ENCODE data around the gene CAND2. TPM values are rescaled to one million over a fixed set of nuclear protein-coding genes. Genes with fewer than 3 reads are reported as not detected.
A peak's percentile ranks its signal among the peaks of the same experiment; 100 is the strongest.
"Not testable (repeated sequence)": the region's sequence is repeated elsewhere in the genome, so short reads cannot be mapped to it uniquely, and the experiment has no call there.

CAND2 gene
- total RNA-seq, 1 experiment from 2014 or later: 0.48 TPM

DNA sequence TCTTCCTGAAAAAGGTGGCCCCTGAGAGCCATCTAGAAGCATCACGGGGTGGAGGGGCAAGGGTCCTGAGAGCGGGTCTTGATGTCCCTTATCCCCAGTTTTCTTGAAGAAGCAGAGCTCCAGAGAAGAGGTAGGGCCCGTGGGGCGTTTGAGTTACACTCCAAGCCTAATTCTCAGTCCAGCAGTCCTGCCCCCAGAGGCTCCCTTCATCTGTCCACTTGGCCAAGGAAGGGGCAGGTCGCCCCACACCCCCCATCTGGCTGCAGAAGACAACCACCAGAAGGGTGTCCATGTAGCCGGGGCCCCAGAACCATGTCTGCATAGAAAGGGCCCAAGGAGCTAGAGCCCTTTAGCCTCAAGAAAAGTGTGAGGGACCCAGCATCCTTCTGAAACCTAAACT is 70.4 kb downstream of the CAND2 start:
- in situ Hi-C loops (cut with HindIII; ENCODE audit: low pct_unique_long_range_greater_than_20kb, low sequenced_read_pairs): no loop called here
- no peak for DNase-seq (ENCODE audit: low read depth, low spot score)

DNA sequence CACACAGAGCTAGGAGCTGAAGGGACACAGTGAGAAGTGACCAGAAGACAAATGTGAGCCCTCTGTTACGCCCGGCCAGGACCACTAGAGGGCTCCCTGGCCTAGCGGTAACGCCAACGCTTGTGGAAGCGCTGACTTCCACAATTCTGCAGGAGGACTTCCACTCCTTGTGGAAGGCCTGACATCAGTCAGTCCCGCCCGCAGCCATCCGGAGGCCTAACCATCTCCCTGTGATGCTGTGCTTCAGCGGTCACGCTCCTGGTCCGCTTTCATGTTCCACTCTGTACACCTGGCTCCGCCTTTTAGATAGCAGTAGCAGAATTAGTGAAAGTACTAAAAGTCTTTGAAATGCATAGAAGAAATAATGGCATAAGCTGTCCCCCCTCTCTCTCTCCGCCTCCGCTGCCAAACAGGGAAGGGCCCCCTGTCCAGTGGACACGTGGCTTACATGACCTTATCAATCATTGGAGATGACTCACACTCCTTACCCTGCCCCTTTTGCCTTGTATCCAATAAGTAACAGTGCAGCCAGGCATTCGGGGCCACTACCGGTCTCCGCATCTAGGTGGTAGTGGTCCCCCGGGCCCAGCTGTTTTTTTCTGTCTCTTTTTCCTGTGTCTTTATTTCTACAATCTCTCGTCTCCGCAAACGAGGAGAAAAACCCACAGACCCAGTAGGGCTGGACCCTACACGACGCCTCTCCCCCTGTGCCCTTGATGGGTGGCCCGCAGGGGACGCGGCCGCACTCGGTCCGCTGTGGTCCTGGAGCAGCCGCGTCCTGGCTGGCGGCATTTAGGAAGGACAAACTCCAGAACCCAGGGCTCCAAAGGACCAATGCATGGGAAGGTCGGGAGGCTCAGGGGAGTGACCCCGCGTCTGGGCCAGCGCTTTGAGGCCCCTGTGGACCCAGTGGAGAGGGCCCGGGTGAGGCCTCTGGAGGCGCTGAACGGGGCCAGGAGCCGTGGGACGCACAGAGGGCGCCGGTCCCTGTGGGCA is 71.9 kb downstream of the CAND2 start:
- DNase-seq (ENCODE audit: low read depth, low spot score): peak; percentile 91
- in situ Hi-C loops (cut with HindIII; ENCODE audit: low pct_unique_long_range_greater_than_20kb, low sequenced_read_pairs): no loop called here

DNA sequence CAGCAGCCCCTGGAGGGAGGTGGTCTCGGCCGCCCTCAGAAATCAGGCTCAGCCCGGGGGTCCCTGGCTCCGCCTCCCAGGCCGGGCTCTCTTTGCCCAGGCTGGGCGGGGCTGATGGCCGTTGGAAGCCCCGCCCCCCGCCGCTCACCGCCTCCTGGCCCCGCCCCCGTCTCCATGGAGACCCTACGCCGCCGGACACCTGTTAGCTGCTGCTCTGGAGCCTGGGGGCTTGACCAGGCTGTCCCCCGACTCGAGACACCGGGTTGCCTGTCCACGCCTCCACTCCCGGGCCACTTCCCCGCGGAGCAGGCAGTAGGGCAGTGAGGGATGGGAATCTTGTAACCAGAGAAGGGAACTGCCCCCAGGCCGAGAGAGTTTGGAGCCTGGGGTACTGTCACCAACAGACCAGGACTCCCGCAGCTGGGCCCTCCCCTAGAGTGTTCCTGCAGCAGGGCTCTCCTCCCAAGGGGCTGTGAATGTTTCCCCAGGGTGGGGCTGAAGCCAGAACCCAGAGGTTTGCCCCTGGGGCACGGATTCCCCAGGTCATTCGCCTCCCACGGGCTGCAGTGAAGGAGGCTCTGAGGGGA is 72.6 kb downstream of the CAND2 start:
- no peak for DNase-seq (ENCODE audit: low read depth, low spot score)

DNA sequence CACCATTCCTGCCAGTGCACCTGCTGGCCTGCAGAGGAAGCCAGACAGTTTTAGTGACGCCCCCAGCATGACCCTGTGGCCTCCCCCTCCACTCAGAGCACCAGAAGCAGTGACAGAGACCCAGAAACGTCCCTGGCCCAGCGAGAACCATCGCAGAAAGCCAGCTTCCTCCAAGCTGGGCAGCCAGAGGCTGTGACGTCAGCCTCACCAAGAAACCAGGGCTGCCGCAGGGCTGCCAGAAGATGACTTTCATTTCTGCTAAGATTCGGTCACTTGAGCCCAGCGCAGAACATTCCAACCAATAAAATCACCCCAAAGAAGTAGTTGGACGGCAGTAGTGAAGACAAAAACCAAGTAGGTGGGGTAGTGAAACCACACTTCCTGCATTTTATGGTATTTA is 74.5 kb downstream of the CAND2 start:
- in situ Hi-C loops (cut with HindIII; ENCODE audit: low pct_unique_long_range_greater_than_20kb, low sequenced_read_pairs): no loop called here
- DNase-seq (ENCODE audit: low read depth, low spot score): no peak

More for the DNA sequence above, 72.6 kb downstream of the CAND2 start:
- in situ Hi-C loops (cut with HindIII; ENCODE audit: low pct_unique_long_range_greater_than_20kb, low sequenced_read_pairs): no loop called here

DNA sequence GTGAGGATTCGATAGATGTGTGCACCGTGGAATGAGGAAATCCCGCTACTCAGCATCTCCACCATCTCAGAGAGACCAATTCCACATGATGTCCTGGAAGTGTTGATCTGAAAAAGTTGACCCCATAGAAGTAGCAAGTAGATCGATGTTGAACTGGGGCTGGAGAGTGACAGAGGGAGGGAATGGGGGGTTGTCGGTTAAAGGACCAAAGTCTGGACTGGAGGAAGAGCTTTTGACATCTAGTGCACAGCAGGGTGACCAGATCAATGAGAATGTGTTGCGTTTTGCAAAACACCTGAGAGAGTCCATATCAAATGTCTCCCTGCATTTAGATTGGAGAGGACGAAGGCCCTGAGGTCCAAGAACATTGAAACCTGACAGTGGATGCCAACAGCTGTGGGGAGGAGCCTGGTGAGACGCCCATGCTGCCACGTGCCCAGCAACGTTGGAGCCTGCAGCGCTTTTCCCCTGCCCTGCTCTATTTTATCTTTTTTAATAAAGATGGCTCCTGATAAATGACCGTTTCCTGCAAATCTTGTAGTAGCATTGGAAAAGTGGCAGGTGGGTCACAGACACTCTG is 75.0 kb downstream of the CAND2 start:
- no peak for DNase-seq (ENCODE audit: low read depth, low spot score)
- in situ Hi-C loops (cut with HindIII; ENCODE audit: low pct_unique_long_range_greater_than_20kb, low sequenced_read_pairs): no loop called here

DNA sequence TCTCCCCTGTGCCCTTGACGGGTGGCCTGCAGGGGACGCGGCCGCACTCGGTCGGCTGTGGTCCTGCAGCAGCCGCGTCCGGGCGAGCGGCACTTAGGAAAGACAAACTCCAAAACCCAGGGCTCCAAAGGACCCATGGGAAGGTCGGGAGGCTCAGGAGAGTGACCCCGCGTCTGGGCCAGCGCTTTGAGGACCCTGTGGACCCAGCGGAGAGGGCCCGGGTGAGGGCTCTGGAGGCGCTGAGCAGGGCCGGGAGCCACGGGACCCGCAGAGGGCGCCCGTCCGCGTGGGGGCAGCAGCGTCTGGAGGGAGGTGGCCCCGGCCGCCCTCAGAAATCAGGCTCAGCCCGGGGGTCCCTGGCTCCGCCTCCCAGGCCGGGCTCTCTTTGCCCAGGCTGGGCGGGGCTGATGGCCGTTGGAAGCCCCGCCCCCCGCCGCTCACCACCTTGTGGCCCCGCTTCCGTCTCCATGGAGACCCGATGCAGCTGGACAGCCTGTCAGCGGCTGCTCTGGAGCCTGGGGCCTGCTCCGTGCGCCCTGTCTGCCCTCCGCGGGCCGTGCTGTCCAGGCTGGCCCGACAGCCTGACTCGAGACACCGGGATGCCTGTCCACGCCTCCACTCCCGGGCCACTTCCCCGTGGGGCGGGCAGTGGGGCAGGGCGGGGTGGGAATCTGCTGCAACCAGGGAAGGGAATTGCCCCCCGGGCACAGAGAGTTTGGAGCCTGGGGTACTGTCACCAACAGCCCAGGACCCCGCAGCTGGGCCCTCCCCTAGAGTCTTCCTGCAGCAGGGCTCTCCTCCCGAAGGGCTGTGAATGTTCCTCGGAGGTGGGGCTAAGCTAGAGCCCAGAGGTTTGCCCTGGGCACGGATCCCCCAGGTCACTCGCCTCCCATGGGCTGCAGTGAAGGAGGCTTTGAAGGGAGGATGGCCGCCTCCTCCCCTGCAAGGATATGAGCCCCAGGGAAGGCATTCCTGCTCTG is 79.7 kb downstream of the CAND2 start:
- in situ Hi-C loops (cut with HindIII; ENCODE audit: low pct_unique_long_range_greater_than_20kb, low sequenced_read_pairs): loop anchor here (25.0 kb wide), 1 partner anchor 111 kb away; no protein-coding TSS in a partner anchor
- DNase-seq (ENCODE audit: low read depth, low spot score): no peak

DNA sequence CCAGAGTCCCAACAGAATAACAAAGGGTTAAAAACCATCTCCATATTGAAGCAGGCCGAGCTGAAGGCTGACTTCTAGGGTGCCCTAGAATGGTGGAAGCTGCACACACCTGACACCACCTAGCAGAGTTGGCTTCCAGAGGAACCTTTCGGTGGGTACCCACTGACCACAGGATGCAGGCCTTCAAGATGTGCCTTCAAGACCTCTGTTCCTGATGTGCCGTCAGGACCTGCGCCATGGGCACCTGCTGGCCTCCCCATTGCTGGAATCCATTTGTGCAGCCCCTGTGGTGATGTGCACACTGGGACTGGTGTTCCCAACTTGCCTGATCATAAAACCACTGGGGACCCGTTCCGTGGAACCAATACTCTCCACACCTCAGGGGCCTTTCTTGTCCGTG is 80.6 kb downstream of the CAND2 start:
- no peak for DNase-seq (ENCODE audit: low read depth, low spot score)
- in situ Hi-C loops (cut with HindIII; ENCODE audit: low pct_unique_long_range_greater_than_20kb, low sequenced_read_pairs): loop anchor here (25.0 kb wide), 1 partner anchor 110 kb away; no protein-coding TSS in a partner anchor

DNA sequence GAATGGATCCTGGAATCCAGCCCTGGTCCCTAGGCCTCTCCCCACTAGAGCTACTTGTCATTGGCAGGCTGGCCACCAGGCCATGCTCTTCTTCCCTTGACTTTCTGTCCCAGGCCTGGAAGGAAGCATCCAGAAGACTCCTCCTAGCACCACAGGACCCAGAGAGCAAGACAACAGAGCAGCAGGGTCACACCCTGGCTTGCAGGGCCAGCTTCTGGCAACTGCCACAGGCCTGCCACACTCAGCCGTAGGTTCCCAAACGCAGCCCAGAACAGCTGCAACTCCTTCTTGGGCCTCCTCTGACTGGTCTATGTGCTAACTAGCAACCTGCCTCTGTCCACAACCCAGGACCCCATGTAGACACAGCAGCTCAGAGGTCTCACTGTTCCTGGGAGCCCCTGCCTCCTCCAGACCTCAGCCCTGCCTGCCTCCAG is 81.7 kb downstream of the CAND2 start:
- no peak for DNase-seq (ENCODE audit: low read depth, low spot score)
- in situ Hi-C loops (cut with HindIII; ENCODE audit: low pct_unique_long_range_greater_than_20kb, low sequenced_read_pairs): loop anchor here (25.0 kb wide), 1 partner anchor 109 kb away; no protein-coding TSS in a partner anchor

DNA sequence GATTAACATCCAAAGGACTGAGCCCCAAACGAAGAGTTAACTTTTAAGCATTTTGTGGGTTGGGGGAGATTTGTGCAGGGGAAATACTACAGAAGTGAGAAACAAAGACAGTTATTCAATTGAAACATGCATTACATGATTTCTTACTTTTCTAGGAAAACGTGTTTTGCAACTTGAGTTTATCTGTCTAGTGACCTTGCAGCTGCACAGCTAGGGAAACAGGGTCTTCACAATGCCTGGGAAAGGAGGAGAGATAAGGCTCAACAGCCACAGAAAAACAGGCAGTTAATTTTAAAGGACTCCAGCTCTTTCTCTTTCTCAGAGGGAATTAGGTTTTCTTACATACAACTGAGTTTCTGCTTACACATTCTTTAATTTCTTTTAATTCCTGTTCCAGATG is 82.3 kb downstream of the CAND2 start:
- in situ Hi-C loops (cut with HindIII; ENCODE audit: low pct_unique_long_range_greater_than_20kb, low sequenced_read_pairs): loop anchor here (25.0 kb wide), 1 partner anchor 109 kb away; no protein-coding TSS in a partner anchor
- DNase-seq (ENCODE audit: low read depth, low spot score): not testable (repeated sequence)

DNA sequence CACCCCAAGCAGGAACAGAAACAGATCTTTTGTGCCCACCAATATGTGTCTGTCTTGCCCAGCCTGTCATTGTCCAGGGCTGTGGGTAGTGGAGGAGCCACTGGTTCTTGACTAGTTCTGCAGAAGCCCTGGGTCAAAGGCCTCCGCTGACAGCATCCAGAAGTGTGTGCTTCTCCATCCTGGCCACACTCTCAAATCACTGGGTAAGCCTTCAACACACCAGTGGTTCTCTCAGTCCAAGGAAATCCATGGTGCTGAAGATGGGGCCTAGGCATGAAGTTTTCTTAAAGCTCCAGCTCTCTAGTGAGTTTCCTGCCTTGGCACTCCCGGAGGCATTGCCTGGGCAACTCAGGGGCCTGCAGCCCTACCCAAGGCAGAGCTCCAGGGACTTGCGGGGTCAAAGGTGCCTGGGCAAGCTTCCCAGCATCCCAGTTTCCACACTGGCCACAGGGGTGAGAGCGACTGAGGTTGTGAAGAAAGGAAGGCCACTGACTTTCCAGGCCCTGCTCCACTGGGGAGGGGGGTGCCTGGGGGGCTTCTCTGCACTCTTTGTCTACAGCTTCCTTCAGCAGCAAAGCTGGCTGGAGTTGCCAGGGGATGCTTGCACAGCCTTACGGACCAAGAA is 82.8 kb downstream of the CAND2 start:
- in situ Hi-C loops (cut with HindIII; ENCODE audit: low pct_unique_long_range_greater_than_20kb, low sequenced_read_pairs): loop anchor here (25.0 kb wide), 1 partner anchor 108 kb away; no protein-coding TSS in a partner anchor
- no peak for DNase-seq (ENCODE audit: low read depth, low spot score)

DNA sequence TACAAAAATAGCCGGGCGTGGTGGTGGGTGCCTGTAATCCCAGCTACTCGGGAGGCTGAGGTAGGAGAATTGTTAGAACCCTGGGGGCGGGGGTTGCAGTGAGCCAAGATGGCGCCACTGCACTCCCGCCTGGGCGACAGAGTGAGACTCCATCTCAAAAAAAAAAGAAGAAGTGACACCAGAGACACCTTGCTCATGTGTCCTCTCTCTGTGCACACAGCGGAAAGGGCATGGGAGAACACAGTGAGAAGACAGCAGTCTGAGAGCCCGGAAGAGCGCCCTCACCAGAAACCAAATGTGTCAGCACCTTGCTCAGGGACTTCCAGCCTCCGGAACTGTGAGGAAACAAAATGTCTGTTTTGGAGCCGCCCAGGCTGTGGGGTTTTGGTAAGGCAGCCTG is 85.4 kb downstream of the CAND2 start:
- not testable (repeated sequence) for DNase-seq (ENCODE audit: low read depth, low spot score)
- in situ Hi-C loops (cut with HindIII; ENCODE audit: low pct_unique_long_range_greater_than_20kb, low sequenced_read_pairs): loop anchor here (25.0 kb wide), 1 partner anchor 105 kb away; no protein-coding TSS in a partner anchor

DNA sequence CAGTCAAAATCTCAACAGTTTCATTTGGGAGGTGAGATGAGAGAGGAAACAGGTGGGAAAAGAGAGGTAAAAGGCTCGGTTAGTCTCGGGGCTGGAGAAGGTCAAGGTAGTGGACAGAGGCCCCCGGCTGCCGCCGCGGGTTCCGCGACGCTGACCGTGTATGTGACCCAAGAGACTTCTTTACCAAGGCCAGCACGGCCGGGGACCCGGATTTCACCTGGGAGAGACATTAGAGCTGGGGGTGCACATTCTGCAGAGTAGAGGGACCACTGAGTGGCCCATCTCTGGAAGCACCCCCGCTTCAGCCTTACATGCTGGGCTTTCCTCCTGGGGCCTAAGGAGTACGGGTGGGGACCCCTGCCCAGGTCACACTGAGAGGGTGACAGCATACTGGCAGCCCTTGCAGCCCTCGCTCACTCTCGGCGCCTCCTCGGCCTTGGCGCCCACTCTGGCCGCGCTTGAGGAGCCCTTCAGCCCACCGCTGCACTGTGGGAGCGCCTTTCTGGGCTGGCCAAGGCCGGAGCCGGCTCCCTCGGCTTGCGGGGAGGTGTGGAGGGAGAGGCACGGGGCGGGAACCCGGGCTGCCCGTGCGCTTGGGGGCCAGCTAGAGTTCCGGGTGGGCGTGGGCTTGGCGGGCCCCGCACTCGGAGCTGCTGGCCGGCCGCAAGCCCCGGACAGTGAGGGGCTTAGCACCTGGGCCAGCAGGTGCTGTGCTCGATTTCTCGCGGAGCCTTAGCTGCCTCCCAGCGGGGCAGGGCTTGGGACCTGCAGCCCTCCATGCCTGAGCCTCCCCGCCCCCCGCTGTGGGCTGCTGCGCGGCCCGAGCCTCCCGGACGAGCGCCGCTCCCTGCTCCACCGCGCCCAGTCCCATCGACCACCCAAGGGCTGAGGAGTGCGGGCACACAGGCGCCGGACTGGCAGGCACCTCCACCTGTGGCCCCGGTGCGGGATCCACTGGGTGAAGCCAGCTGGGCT is 86.1 kb downstream of the CAND2 start:
- no peak for DNase-seq (ENCODE audit: low read depth, low spot score)
- in situ Hi-C loops (cut with HindIII; ENCODE audit: low pct_unique_long_range_greater_than_20kb, low sequenced_read_pairs): loop anchor here (25.0 kb wide), 1 partner anchor 105 kb away; no protein-coding TSS in a partner anchor

DNA sequence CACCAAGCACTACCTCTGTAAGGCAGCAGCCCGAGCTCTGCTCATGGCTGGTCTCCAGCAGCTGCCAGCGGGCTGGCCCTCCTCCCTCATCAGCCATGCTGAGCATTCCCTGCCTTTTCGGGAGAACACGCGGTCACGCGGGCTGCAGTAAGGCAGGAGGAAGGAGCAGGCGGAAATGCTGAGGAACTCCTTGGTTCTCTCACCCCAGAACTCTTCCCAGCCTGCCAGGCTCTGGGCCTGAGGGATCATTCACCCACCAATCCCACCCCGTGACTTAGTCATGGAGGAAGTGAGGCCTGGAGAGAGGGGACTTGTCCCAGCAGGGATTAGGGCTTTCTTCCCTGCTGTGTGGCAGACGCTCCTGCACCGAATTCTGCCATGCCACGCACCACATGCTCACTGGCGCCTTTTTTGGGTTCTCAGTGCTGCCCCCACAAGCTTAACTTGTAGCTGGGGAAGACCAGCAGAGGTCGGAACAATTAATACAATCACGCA is 87.8 kb downstream of the CAND2 start:
- in situ Hi-C loops (cut with HindIII; ENCODE audit: low pct_unique_long_range_greater_than_20kb, low sequenced_read_pairs): loop anchor here (25.0 kb wide), 1 partner anchor 103 kb away; no protein-coding TSS in a partner anchor

More for the DNA sequence above, 87.8 kb downstream of the CAND2 start:
- DNase-seq (ENCODE audit: low read depth, low spot score): no peak
